Measurements from ENCODE around the gene RCN1.

DNA sequence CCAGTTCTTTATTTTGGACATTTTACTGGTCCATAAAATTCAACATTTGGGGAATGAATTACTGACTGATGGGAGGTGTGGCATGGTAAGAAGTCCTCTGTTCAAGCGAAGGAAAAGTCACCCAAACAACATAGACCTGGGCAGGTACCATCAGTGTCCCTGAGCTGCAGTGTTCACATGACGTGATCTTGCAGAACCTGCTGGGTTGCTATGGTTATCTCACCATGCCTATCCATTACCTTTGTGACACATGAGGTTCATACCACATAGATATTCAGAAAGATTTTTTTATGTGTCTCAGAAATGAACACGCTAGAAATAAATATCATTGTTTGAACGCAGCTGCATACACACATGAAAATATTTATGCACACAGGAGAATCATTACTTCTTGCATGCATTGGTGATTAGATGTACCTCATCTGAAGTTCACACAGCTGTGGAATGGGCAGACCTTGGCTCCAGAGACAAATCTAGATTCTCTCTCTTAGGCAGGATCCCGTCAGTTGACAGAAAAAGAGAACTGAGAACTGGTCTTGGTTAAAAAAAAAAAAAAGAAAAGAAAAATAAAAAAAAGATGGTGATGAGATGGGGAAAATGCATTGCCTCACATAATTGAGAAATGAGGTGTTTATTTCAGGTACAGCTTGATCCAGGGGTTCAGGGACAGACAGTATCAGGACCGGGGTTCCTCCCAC lies 21.4 kb upstream of the RCN1 start:
- no peak for TF ChIP-seq EZH2phosphoT487 (IDR thresholded peaks at IDR 0.05; ENCODE audit: insufficient read depth, low read depth)
- no peak for TF ChIP-seq EZH2 (IDR thresholded peaks at IDR 0.05; ENCODE audit: insufficient read depth, poor library complexity, severe bottlenecking)
